Heart right ventricle (tissue), 16 donors: Measurements from ENCODE around the gene MICALL2. TPM values are rescaled to one million over a fixed set of nuclear protein-coding genes. Genes with fewer than 3 reads are reported as not detected.
A peak's percentile ranks its signal among the peaks of the same experiment; 100 is the strongest.

Experiments
- ATAC-seq, 8 donors: fragments of 200-7000 bp; cut with Tn5 transposase; one replicate each; pipeline ENCODE4 v1.9.1; 2020; ENCODE audit warnings: mild to moderate bottlenecking in 8 of 8, moderate library complexity in 8 of 8, moderate number of reproducible peaks in 1 of 8
- DNase-seq, 2 donors: peaks; one replicate each; pipeline ENCODE4 v3.0.0-alpha.2; 2020
- H3K27ac ChIP-seq, 10 donors: fragments of 200-600 bp; sonication (generic) in 2 of 10; one replicate each; pipeline versions ENCODE4 v1.5.0 to v1.8.0; 2020 to 2022; ENCODE audit warnings: mild to moderate bottlenecking in 3 of 10
- H3K27me3 ChIP-seq, 7 donors: fragments of 200-600 bp; one replicate each; pipeline ENCODE4 v1.8.0; 2021 to 2022; ENCODE audit warnings: mild to moderate bottlenecking in 2 of 7
- H3K36me3 ChIP-seq, 9 donors: fragments of 200-600 bp; sonication (generic) in 1 of 9; one replicate each; pipeline versions ENCODE4 v1.5.0 to v1.8.0; 2020 to 2022; ENCODE audit warnings: mild to moderate bottlenecking in 2 of 9
- H3K4me1 ChIP-seq, 9 donors: fragments of 200-600 bp; sonication (generic) in 1 of 9; one replicate each; pipeline versions ENCODE4 v1.5.0 to v1.8.0; 2020 to 2022; ENCODE audit warnings: mild to moderate bottlenecking in 4 of 9
- H3K4me3 ChIP-seq, 10 donors: fragments of 200-600 bp; sonication (generic) in 2 of 10; one replicate each; pipeline versions ENCODE4 v1.5.0 to v1.8.0; 2020 to 2022; ENCODE audit warnings: mild to moderate bottlenecking in 7 of 10, moderate library complexity in 2 of 10
- H3K9me3 ChIP-seq, 11 donors: fragments of 200-600 bp in 10 of 11; sonication (generic) in 2 of 11; one replicate each; pipeline versions ENCODE4 v1.5.0 to v1.8.0; 2013 to 2022; ENCODE audit warnings: mild to moderate bottlenecking in 2 of 11, control low read depth in 1 of 11, moderate library complexity in 1 of 11
- CTCF ChIP-seq, 9 donors: fragments of 200-600 bp; sonication (generic) in 2 of 9; IDR thresholded peaks; one replicate each; pipeline versions ENCODE4 v1.5.0 to v1.8.0; 2021 to 2022; ENCODE audit warnings: antibody characterized with exemption in 9 of 9, mild to moderate bottlenecking in 5 of 9, moderate library complexity in 1 of 9
- WGBS, 2 donors: extraction: QIAGEN DNeasy Blood & Tissue Kit; methylation state at CpG; one replicate each; pipeline ENCODE4 v1.1.7; 2013; ENCODE audit warnings: inconsistent platforms in 1 of 2; 5-methylcytosine and 5-hydroxymethylcytosine counted together
- intact Hi-C, 10 donors: fragments of 100-400 bp; cut with DNase I; formaldehyde crosslinking; loops; one replicate each; pipeline versions ENCODE4 v1.11.1 to v1.14.2; 2022
- polyA plus RNA-seq, 2 donors: library from polyadenylated mRNA; stranded (reverse); fragments of 200-250 nt; gene quantifications; one replicate each; pipeline ENCODE4 v1.2.3, GENCODE V29; 2013
- total RNA-seq, 10 donors: library from RNA; stranded (reverse); fragmentation: NEBNext Ultra II Directional in 3 of 10; extraction: Animal tissue kit (Norgen Biotek cat#: 25700) in 3 of 10; gene quantifications; one replicate each; pipeline versions ENCODE4 v1.2.1 to v1.2.4, GENCODE V29; 2021 to 2023
- donor health status: Arrhythmogenic right ventricular cardiomyopathy.
- donor health status: ischemic (EF 13 %, LVEDD 7.1; RV severe dilation, severe dysfunction).
- donor health status: healthy with polysubstance abuse.
- donor health status: DM: no; HTN: yes; CAD: no.
- donor health status: DM: no; HTN: no; CAD: no.
- donor health status: ischemic (EF 25% LVEDD 6.9; RV normal size, moderate dysfunction).
- donor health status: ischemic (EF 25% LVEDD 5.7; RV mildly dilated, moderate dysfunction).
- donor health status: healthy.
- donor health status: DM: yes; HTN: yes; CAD: no.
- donor health status: Ischemic cardiomyopathy.
- donor health status: ischemic (EF 35%, LVEDD 5.7; RV mildly dilated, moderate dysfunction).
- donor health status: nonischemic (EF 11% LVEDD 7.7; RV severe dilation, severe dysfunction).
- donor health status: DM: yes; HTN: yes; CAD: no.
- donor health status: PGD.
- donor health status: ischemic (EF 29% LVEDD 5.4; RV normal size, mild dysfunction).
- donor health status: nonischemic (EF 23%, LVEDD 6.1; RV moderate dilation, normal function).

MICALL2 gene
- total and polyA plus RNA-seq, 12 donors, result 4.6 to 38.3 (median 8.7) TPM

GRCh38 chr7:1449951-1450350 is 9.3 kb downstream of the MICALL2 start:
- intact Hi-C loops, result no loop called here
- peaks cover 0 to 21% (median 0%) of the 10 kb centered on the region in 9 donors for H3K36me3 ChIP-seq
- ATAC-seq (no peak), DNase-seq (no peak)
- H3K27ac ChIP-seq, result no peak overlapping the region
- H3K27me3 ChIP-seq, result no peaks in the 10 kb centered on the region
- H3K4me3 ChIP-seq, result no peak overlapping the region
- 64 to 75% methylated on average over 11 of the region's 11 CpGs for WGBS, 2 donors
- H3K4me1 ChIP-seq, result peaks cover 0 to 25% (median 9%) of the 10 kb centered on the region in 9 donors
- H3K9me3 ChIP-seq, result no peaks in the 10 kb centered on the region
- no peak for TF ChIP-seq CTCF (IDR thresholded peaks at IDR 0.05)

GRCh38 chr7:1449501-1449900 is 9.8 kb downstream of the MICALL2 start:
- intact Hi-C loops, result no loop called here
- Histone ChIP-seq H3K27ac (no peak overlapping the region), H3K4me1 (peaks cover 0 to 20% (median 5%) of the 10 kb centered on the region in 9 donors), H3K36me3 (peaks cover 0 to 21% (median 0%) of the 10 kb centered on the region in 9 donors), H3K4me3 (no peak overlapping the region), H3K9me3 (no peaks in the 10 kb centered on the region), H3K27me3 (no peaks in the 10 kb centered on the region)
- 86 to 92% methylated on average over 13 of the region's 13 CpGs for WGBS, 2 donors
- TF ChIP-seq CTCF (IDR thresholded peaks at IDR 0.05), result no peak
- ATAC-seq (no peak), DNase-seq (no peak)

GRCh38 chr7:1448958-1449357 is 10.3 kb downstream of the MICALL2 start:
- no peak for ATAC-seq
- Histone ChIP-seq H3K36me3 (peaks cover 0 to 21% (median 0%) of the 10 kb centered on the region in 9 donors), H3K4me3 (no peak overlapping the region), H3K27ac (no peak overlapping the region), H3K9me3 (no peaks in the 10 kb centered on the region), H3K4me1 (peaks cover 0 to 15% (median 0%) of the 10 kb centered on the region in 9 donors), H3K27me3 (no peaks in the 10 kb centered on the region)
- WGBS, 2 donors, result 94 to 96% methylated on average over 14 of the region's 14 CpGs
- intact Hi-C loops, result no loop called here
- DNase-seq, result no peak
- TF ChIP-seq CTCF (IDR thresholded peaks at IDR 0.05), result no peak

- ATAC-seq, result peak in 5 of 8 donors; percentile 11 to 21 (median 18)
- intact Hi-C loops, result no loop called here
- Histone ChIP-seq H3K36me3 (peaks cover 0 to 21% (median 0%) of the 10 kb centered on the region in 9 donors), H3K4me3 (no peak overlapping the region), H3K27ac (peak overlapping the region in 3 of 10 donors; percentile 11 to 35 (median 31)), H3K4me1 (peaks cover 0 to 4% (median 0%) of the 10 kb centered on the region in 9 donors), H3K27me3 (no peaks in the 10 kb centered on the region), H3K9me3 (no peaks in the 10 kb centered on the region)
- no peak for DNase-seq
- no peak for TF ChIP-seq CTCF (IDR thresholded peaks at IDR 0.05)
- 74 to 78% methylated on average over 15 of the region's 15 CpGs for WGBS, 2 donors
Observed at GRCh38 chr7:1447551-1448244, 11.6 kb downstream of the MICALL2 start.
